SHP77 treated with DMSO at 0.1 percent for 48 hours (cell line): ENCODE measurements around the gene EIF3K.
"Not testable (repeated sequence)": the region's sequence is repeated elsewhere in the genome, so short reads cannot be mapped to it uniquely, and the experiment has no call there.

ENCODE experiments used
- DNase-seq: peaks from one replicate; lab custom pipeline; 2025; lab: John Stamatoyannopoulos, UW

The EIF3K gene, protein sequence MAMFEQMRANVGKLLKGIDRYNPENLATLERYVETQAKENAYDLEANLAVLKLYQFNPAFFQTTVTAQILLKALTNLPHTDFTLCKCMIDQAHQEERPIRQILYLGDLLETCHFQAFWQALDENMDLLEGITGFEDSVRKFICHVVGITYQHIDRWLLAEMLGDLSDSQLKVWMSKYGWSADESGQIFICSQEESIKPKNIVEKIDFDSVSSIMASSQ

DNA sequence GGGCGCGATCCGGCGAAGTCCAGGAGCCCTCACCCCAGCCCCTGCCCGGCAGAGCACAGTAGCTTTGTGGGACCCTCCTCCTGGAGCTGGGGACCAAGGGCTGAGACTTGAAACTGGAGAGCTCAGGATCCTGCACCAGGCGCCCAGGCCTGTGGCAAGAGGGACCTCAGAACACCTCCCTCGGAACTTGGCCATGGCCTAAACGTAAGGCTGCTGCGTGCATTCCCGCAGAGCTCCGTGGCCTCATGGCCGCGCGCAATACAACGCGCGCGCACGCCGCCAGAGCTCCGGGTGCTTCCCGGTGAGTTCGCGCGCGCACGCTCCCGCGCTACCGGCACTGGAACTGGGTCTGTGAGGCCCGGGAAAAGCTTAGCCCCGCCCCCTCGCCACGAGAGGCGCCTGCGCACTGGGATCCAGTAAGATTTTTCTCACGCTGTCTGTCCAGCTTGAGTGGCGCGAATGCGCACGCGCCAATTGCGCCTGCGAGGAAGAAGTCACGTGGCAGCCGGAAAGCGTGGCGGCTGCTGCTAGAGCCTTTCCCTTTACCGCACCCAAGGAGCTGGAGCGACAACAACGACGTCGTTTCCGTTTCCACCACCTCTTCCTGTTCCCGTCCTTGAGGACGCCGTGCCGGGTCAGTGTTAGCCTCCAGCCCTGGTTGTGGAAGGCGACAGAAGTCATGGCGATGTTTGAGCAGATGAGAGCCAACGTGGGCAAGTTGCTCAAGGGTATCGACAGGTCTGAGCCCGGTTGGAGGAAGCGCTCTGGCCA is at the start of gene EIF3K:
TSS of gene EIF3K (plus strand) at position 599 of the 771 bp plus-strand sequence. CDS start at position 680, 81 bp downstream.
- DNase-seq = peak; percentile 99

DNA sequence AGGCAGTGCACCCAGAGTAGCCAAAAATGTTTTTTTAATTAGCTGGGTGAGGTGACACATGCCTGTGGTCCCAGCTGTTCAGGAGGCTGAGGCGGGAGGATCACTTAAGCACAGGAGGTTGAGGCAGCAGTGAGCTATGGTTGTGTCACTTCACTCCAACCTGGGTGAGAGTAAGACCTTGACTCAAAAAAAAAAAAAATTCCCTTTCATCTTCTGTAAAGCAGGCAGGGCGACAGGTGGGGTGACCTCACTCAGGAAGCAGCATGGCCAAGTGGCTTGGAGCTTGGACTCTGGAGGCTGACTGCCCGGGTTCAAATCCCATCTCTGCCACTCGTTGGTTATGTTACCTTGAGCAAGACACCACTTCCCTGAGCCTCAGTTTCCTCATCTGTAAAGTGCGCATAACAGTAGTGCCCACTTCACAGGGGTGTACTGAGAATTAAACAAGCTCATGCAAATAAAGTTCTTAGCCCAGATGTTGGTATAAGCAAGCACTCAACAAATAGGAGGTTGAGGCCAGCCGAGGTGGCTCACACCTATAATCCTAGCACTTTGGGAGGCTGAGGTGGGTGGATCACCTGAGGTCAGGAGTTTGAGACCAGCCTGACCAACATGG is 49.5 kb upstream of the EIF3K start:
- no peak for DNase-seq

DNA sequence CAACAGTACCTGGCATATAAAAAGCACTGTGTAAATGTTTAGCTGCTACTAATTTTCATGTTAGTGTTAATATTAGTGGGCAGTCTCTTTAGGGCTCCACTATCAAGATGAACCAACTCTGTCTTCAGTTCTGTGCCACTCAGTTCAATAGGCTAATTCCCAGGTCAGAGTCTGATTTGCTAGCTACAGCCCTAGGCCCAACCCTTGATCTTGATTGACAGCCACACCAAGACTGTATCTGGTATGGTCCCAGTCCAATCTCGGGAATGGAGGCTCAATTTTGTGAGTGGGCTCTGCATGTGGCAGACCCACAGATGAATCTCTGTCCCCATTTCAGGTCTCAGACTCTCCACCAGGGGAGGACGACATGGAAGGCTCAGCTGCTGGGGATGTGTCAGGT is 47.3 kb upstream of the EIF3K start:
- no peak for DNase-seq

DNA sequence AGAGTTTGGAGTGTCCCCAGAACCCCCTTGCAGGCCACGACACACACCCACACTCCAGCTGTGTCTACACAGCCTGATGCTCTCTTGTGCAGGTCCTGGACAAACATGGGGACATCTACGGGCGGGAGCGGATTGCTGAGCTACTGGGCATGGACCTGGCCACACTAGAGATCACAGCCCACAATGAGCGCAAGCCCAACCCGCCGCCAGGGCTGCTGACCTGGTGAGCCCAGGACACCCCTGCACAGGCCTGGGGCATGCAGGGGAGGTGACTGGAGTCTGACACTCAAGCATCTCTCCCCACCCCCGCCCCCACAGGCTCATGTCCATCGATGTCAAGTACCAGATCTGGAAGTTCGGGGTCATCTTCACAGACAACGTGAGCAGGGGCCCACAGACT is 41.2 kb upstream of the EIF3K start:
- no peak for DNase-seq

DNA sequence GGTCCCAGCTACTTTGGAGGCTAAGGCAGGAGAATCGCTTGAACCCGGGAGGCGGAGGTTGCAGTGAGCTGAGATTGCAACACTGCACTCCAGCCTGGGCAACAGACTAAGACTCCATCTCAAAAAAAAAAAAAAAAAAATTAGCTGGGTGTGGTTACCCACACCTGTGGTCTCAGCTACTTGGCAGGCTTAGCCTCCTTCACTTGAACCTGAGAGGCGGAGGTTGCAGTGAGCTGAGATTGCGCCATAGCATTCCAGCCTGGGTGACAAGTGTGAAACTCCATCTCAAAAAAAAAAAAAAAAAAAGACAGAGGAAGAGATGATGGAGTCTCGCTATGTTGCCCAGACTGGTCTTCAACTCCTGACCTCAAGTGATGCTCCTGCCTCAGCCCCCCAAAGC is 39.7 kb upstream of the EIF3K start:
- DNase-seq = not testable (repeated sequence)

DNA sequence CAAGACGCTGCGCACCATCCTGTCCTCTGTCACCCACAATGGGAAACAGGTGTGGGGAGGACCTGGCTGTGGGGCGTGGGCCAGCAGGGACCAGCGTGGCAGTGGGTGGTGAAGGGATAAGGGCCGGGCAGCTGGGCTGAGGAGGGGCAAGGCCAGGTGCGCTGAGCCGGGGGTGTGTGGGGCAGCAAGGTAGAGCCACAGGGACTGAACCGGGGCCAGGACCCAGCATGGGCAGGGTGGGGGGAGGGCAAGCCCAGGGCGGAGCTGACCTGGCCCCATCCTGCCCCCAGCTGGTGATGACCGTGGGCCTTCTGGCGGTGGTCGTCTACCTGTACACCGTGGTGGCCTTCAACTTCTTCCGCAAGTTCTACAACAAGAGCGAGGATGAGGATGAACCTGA is 38.9 kb upstream of the EIF3K start:
- DNase-seq = no peak

DNA sequence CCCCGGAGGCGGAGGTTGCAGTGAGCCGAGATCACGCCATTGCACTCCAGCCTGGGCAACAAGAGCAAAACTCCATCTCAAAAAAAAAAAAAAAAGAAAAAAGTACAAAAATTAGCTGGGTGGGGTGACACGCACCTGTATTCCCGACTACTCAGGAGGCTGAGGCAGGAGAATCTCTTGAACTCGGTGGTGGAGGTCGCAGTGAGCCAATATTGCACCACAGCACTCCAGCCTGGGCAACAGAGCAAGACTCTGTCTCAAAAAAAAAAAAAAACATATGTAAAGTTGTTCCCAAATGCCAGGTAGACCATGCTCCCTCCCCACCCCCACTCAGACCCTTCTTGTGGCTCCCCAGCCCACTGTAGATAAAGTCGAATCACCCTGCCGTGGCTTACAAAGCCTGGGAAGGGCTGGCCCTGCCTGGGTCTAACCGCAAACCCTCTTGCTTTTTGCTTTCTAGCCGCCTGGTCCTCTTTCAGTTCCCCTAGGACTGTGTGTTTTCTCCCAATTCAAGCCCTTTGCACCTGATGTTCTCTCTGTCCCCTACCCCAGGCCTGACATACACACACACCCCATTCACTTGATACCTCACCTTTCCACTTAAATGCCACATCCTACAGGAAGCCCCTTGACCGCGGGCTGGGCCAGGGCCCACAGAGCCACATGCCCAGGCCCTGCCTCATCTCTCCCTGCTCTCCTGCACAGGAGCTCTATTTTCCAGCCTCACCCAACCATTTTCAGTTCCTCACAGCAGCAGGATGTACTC is 35.6 kb upstream of the EIF3K start:
- DNase-seq = no peak

DNA sequence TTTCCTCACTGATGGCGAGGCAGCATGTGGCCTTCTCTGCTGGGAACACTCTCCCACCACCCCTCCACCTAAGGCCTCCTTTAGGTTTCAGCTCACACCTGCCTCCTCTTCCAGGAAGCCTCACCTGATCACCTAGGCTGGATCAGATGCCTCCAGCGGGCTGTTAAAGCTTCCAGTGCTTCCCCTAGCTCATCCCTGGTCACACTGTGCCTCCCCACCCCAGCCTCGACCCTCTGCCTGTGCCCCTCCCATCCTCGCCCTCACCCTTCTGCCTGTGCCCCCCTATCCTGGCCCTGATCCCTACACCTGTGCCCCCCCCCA is 35.0 kb upstream of the EIF3K start:
- DNase-seq = no peak

DNA sequence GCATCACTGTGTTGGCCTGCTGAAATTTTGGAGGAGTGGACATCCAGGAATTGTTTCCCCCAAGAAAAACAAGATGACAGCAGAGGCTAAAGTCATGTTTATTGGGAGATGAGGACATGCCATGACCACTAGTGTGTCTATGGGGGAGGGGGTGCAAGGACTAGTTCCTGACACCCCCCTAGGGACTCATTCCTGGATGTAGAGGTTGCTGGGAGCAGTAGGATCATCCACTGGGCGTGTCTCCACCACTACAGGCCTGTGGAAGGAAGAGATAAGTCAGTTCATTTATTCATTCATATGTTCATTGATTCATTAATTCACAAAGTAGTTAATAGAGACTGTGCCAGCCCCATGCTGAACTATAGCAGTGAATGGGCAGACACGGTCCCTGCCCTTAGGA is 31.4 kb upstream of the EIF3K start:
- DNase-seq = no peak

DNA sequence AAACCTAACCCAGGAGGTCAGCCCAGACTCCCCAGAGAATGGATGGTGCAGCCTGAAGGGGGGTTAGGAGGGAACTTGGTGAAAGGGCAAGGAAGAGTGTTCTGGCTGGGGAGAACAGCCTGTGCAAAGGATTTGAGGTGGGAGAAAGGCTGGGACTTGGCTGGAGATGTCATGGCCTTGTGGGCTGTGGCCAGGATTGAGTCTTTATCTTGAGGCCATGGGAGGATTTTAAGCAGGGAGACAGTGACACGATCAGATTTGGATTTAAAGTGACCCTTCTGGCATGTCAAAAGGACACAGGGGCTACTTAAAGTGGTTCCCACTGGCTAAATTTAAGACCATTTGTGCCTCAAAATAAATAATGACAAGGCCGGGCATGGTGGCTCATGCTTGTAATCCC is 30.9 kb upstream of the EIF3K start:
- no peak for DNase-seq

DNA sequence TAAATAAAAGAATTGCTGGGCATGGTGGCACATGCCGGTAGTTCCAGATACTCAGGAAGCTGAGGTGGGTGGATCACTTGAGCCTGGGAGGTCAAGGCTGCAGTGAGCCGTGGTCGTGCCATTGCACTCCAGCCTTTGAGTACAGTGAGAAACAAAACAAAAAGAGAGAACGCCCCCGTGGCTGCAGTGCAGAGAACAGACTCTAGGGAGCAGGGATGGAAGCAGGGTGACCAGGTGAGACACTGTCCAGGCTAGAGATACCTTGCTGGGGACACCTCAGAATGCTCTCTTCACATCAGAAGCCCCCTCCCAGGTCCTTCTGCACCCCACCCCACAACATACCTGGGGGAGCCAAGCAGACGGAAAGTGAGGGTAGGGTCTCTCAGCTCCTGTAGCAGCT is 26.0 kb upstream of the EIF3K start:
- DNase-seq = no peak

DNA sequence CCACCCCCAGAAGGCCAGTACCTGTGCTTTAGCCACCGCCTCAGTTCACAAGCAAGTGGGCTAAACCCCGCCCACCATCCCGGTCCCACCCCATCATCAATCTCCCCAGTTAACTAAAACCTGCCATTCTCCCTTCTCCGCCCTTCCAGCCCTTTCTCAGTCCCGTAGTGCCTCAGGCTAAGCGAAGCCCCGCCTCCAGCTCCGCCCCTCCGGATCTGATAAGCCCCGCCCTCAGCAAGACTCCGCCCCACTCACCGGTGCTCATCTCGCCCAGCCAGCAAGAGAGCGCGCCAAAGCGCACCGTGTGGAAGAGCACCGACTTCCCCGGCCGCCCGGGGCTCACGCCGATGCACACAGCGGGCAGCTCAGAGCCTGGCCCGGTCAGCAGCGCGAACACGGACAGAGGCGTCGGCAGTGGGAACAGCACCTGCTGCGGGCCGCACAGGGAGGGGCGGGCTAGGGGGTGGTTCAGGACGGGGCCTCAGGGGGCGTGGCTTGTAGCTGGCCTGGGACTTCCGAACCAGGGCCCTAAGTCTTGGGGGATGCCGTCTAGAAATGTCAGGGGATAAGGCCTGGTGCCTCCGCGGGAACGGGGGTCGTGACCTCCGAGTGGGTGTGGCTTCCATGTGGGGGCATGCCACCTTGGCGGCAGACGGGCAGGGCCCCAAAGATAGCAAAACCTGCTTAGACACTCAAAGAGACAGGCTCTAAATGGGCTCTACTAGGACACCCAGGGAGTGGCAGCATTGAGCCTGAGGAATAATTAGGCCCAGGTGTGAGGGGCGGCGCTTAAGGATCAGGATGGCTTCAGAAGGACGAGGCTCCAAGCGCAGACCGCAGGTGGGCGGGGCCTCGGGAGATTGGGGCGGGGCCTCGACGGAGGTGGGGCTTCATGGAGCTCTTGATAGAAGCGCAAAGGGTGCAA is 22.7 kb upstream of the EIF3K start:
- DNase-seq = peak; percentile 70

DNA sequence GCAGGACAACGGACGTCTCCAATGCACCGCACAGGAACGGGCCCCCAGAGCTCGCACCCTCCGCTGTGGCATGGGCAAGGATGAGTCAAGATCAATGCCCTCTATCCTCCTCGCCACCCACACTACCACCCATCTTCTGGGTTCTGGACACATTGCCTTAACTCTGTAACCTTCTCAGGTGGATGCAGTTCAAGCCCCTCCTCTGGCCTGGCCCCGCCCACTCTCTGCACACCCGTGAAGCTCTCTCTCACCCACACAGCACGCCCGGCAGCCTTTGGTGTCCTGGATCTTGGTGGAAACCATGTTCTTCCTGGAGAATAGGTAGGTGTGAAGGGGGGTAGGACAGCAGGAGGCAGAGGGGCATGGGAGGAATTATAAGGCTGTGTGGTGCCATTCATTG is 21.9 kb upstream of the EIF3K start:
- no peak for DNase-seq

DNA sequence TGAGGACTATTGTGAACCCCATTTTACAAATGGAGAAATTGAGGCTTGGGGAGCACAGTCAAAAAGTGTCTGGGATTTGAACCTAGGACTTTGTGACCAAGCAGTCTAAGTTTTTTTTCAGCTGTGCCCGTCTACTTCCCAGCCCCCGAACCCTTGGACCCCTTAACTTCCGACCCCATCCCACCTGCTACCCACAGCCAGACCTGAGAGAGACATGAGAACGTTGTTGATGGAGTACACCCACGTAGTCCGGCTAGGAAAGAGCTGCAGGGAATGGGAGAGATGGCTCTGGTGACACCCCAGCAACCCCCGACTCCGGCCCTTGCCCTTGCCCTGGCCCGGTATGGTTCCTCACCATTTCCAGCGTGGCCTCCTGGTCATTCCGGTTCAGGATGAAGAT is 19.3 kb upstream of the EIF3K start:
- DNase-seq = no peak

DNA sequence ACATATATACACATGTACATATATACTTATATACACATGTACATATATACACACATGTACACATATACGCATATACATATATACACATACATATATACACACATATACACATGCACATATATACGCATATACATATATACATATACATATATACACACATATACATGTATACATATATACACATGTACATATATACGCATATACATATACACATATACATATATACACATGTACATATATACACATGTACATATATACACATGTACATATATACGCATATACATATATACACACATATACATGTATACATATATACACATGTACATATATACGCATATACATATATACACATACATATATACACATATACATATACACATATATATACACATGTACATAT is 16.1 kb upstream of the EIF3K start:
- DNase-seq = not testable (repeated sequence)

DNA sequence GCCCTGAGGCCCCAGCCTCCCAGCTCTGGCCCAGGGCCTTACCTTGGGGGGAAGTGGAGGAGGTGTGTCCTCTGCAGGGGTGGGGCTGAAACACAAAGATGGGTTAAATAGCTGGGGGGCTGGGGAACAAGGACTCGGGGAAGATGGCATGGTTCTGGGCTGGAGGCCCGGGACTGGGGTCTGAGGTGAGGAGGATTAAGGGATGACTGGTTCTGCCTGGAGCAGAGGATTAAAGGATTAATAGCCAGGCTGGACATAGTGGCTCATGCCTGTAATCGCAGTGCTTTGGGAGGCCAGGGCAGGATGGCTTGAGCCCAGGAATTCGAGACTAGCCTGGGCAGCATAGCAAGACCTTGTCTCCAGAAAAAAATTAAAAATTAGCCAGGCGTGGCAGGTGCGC is 12.9 kb upstream of the EIF3K start:
- no peak for DNase-seq

DNA sequence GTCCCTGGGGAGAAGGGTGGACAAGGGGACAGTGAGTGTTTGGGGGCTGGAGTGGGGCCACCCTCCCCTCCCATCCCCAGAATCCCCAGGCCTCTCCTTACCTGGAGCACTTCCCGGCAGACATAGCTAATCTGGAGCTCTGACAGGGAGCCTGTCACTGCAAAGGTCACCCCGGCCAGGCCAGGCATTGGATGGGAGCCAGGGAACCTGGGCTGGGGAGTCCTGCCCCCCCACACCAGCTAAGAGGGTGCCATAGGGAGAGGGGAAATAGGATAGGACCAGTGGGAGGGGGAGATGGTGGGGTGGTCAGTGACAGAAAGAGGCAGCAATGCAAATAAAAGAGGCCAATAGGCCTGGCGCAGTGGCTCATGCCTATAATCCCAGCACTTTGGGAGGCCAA is 4.7 kb upstream of the EIF3K start:
- no peak for DNase-seq

DNA sequence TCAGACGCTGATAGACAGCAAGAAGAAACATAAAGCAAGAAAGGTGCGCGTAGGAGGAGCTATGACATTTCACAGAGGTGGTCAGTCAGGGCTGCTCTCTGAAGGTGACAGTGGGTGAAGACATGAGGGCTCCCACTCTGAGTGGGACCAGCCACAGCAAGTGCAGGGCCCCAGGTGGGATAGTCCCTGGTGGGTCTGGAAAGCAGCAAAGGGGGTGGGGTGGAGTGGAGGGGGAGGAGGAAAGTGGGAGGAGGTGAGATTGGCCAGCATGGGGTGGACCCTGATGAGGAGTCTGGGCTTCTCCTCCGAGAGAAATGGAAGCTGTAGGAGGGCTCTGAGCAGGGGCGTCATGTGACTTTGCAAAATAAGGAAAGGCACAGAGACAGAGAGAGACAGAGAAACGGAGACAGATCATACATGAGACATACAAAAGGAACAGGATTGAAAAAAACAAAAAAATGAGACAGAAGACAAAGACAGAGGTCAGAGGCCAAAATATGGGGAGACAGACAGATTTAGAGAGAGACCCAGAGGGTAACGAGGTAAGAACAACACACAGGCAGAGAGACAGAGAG is 3.9 kb upstream of the EIF3K start:
- no peak for DNase-seq

DNA sequence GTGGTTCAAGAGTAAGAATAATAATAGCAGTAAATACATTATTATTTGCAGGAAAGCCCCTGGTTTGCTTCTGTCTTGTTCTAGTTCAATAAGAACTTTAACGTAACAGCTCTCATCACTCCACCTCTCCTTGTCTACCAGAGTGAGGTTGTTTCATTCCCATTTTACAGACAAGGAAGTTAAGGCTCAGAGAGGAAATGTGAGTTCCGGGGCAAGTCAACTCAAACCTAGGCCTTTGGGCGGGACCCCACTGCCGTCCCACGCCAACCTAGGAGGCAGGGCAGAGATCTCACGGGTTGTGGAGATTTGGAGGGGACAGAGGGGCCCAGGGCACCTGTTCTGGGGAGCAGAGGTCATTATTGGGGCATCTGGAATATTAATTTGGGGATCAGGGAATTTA is 2.7 kb upstream of the EIF3K start:
- DNase-seq = no peak

DNA sequence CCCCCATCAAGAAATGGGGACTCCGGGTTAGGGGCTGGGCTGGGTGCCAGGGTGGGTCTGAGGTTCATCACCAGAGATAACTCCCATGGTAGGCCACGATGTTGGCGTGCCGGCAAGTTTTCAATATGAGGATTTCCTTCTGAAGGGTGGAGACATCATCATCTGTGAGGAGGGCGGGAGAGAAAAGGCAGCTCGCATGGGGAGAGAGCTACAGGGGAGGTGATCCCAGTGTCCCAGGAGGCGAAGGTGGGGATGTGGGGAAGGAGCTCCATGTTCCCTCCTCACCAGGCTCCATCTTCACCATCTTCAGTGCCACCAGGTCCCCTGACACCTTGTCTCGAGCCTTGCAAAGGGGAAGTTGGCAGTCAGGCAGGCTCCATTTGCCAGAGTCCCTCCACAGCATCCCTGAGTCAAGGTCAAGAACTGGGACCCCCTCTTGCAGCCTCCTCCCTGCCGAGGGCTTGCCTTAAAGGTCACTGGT is 1.7 kb upstream of the EIF3K start:
- no peak for DNase-seq
